Measurements from ENCODE around the gene ZC3H13. TPM values are rescaled to one million over a fixed set of nuclear protein-coding genes. Genes with fewer than 3 reads are reported as not detected.

Gene ZC3H13
- total RNA-seq, 2 experiments from 2014 or later, result 40.7 to 49.7 TPM

DNA sequence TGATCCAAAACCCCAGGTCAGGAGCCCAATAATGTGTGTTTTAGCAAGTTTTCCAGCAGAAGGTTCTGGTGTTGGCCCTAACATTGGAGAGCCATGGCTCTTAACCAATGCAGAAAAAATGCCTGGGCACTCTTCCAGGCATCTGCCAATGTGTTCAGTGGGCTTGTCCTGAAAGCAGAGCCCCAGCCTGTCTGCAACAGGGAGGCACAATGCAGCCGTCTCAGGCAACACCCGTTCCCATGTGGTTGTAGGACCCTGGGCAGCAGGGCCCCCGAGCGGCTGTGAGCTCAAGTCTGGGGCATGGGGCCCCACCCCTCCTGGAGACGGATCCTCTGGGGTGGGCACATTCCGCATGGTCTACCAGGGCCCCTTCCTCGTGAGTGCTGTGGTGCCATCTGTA is 142.9 kb downstream of the ZC3H13 start:
- ATAC-seq (ENCODE audit: low read depth), result no peak
- Mint-ChIP-seq H3K4me1 (no peaks in the 10 kb centered on the region), H3K27ac (no peak overlapping the region), H3K4me3 (no peak overlapping the region), H3K36me3 (no peaks in the 10 kb centered on the region), H3K9me3 (no peaks in the 10 kb centered on the region), H3K27me3 (no peaks in the 10 kb centered on the region)
- DNase-seq, result no peak
- POLR2A ChIA-PET, result no interaction called here

DNA sequence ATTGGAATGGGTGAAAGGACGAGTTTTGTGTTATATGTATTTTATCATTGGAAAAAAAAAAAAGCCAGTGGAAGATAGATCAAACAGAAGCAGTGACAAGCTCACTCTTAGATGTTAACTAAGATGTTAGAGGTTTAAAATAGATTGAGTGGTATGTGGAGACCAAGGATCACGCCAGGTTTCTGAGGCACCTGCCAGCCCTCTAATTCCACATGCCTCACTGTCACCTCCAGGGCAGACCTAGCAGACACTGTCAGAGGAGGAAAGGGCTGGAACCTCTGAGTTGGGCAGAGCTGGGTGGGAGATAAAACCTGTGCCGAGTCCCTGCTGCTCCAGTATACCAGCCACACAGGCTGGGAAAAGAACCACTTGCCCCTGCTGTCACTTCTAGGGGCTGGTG is 143.5 kb downstream of the ZC3H13 start:
- Mint-ChIP-seq H3K4me3 (no peak overlapping the region), H3K27ac (no peak overlapping the region), H3K27me3 (no peaks in the 10 kb centered on the region), H3K36me3 (no peaks in the 10 kb centered on the region), H3K4me1 (no peaks in the 10 kb centered on the region), H3K9me3 (no peaks in the 10 kb centered on the region)
- DNase-seq (no peak), ATAC-seq (ENCODE audit: low read depth) (no peak)
- POLR2A ChIA-PET, result no interaction called here

DNA sequence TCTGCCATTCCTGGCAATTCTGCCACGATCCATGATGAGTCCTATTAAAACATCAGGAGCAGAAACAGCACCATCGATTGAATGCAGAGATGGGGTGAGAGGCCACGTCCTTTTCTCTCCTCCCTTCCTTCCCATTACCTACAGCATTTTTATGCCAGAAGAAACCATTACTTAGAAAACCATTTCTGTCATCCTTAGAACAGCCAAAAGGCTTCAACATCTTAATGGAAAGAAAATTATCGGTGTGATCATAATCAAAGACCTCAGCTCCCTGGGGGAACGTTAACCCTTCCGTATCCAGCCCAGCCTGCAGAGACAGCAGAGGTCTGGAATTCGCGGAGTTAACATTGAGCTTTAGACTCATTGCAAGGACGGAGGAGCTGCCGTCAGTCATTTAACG is 145.0 kb downstream of the ZC3H13 start:
- ATAC-seq (ENCODE audit: low read depth) (no peak), DNase-seq (no peak)
- Mint-ChIP-seq H3K27ac (no peak overlapping the region), H3K36me3 (no peaks in the 10 kb centered on the region), H3K4me3 (no peak overlapping the region), H3K4me1 (no peaks in the 10 kb centered on the region), H3K9me3 (no peaks in the 10 kb centered on the region), H3K27me3 (no peaks in the 10 kb centered on the region)
- POLR2A ChIA-PET, result no interaction called here

Other genes with a start within 250 kb of the ZC3H13 start
- gene SIAH3, start 201.0 kb downstream of the ZC3H13 start, total RNA-seq, result under 1 TPM; 0.36 to 0.62 TPM
- gene CPB2, start 52.3 kb upstream of the ZC3H13 start, total RNA-seq, result not detected
- 1,000 to 10,000 TPM in 1 of 2 experiments, 100 to 1,000 TPM in 1; 965 to 1,009 TPM for gene LCP1, start 129.4 kb upstream of the ZC3H13 start, total RNA-seq
- gene LRRC63, start 159.2 kb upstream of the ZC3H13 start, total RNA-seq, result 1 to 10 TPM; 1.5 to 1.6 TPM

Data from activated naive CD8-positive, alpha-beta T cell treated with anti-CD3 and anti-CD28 coated beads, Interleukin-2, amount 10 ng/mL, durations not matched to agents 7 days and 5 days (primary cell).